Sigmoid colon (tissue), 4 donors: Measurements from ENCODE around the gene TNFRSF25.

ENCODE experiments used
- EP300 ChIP-seq, 4 donors: sonication (generic); formaldehyde crosslinking; IDR thresholded peaks; one replicate each; pipeline ENCODE4 v1.6.1; 2017; ENCODE audit warnings: antibody characterized with exemption in 4 of 4
- POLR2AphosphoS5 ChIP-seq, 4 donors: sonication (generic); formaldehyde crosslinking; IDR thresholded peaks; one replicate each; pipeline ENCODE4 v1.6.1; 2017; ENCODE audit warnings: antibody characterized with exemption in 4 of 4
- TF ChIP-seq, protein P1 (sequence below), 4 experiments: fragments of 450-650 bp in 3 of 4; fragments of 200-600 bp in 1 of 4; IDR thresholded peaks; one replicate each; pipeline ENCODE4 v1.5.1; 2016 to 2019; ENCODE audit warnings: antibody characterized with exemption in 4 of 4, mild to moderate bottlenecking in 3 of 4, moderate library complexity in 2 of 4

GRCh38 chr1:6494627-6495026 lies 28.7 kb upstream of the TNFRSF25 start:
- TF ChIP-seq POLR2AphosphoS5 (IDR thresholded peaks at IDR 0.05) (no peak), EP300 (IDR thresholded peaks at IDR 0.05) (no peak)
- TF ChIP-seq, protein P1, sequence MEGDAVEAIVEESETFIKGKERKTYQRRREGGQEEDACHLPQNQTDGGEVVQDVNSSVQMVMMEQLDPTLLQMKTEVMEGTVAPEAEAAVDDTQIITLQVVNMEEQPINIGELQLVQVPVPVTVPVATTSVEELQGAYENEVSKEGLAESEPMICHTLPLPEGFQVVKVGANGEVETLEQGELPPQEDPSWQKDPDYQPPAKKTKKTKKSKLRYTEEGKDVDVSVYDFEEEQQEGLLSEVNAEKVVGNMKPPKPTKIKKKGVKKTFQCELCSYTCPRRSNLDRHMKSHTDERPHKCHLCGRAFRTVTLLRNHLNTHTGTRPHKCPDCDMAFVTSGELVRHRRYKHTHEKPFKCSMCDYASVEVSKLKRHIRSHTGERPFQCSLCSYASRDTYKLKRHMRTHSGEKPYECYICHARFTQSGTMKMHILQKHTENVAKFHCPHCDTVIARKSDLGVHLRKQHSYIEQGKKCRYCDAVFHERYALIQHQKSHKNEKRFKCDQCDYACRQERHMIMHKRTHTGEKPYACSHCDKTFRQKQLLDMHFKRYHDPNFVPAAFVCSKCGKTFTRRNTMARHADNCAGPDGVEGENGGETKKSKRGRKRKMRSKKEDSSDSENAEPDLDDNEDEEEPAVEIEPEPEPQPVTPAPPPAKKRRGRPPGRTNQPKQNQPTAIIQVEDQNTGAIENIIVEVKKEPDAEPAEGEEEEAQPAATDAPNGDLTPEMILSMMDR (IDR thresholded peaks at IDR 0.05): no peak
